NCI-H526 treated with DMSO at 0.1 percent for 48 hours (cell line): ENCODE results near the gene TSPAN5.

Source experiments
- DNase-seq: peaks from one replicate; lab custom pipeline; 2025; lab: John Stamatoyannopoulos, UW

The TSPAN5 gene

GRCh38 chr4:98643755-98644154, 14.7 kb downstream of the TSPAN5 start:
- DNase-seq: no peak

GRCh38 chr4:98642991-98643426, 15.4 kb downstream of the TSPAN5 start:
- DNase-seq: no peak

GRCh38 chr4:98641906-98642668, 16.3 kb downstream of the TSPAN5 start:
- DNase-seq: no peak

- DNase-seq: no peak
Measured at GRCh38 chr4:98641376-98641775, 17.0 kb downstream of the TSPAN5 start.

- no peak for DNase-seq
Measured at GRCh38 chr4:98639523-98639922, 18.9 kb downstream of the TSPAN5 start.

- no peak for DNase-seq
Measured at GRCh38 chr4:98639108-98639507, 19.3 kb downstream of the TSPAN5 start.

GRCh38 chr4:98638661-98639060, 19.8 kb downstream of the TSPAN5 start:
- no peak for DNase-seq

- no peak for DNase-seq
Measured at GRCh38 chr4:98634061-98634460, 24.4 kb downstream of the TSPAN5 start.

- DNase-seq: no peak
Measured at GRCh38 chr4:98633159-98633558, 25.3 kb downstream of the TSPAN5 start.

GRCh38 chr4:98632258-98632657, 26.2 kb downstream of the TSPAN5 start:
- no peak for DNase-seq

- DNase-seq: no peak
Measured at GRCh38 chr4:98631506-98631905, 26.9 kb downstream of the TSPAN5 start.

GRCh38 chr4:98630737-98631454, 27.5 kb downstream of the TSPAN5 start:
- no peak for DNase-seq

- DNase-seq: no peak
Measured at GRCh38 chr4:98627531-98628257, 30.7 kb downstream of the TSPAN5 start.

GRCh38 chr4:98626350-98626749, 32.1 kb downstream of the TSPAN5 start:
- no peak for DNase-seq

GRCh38 chr4:98625920-98626319, 32.5 kb downstream of the TSPAN5 start:
- no peak for DNase-seq

- DNase-seq: no peak
Measured at GRCh38 chr4:98625399-98625798, 33.0 kb downstream of the TSPAN5 start.

- no peak for DNase-seq
Measured at GRCh38 chr4:98624642-98625041, 33.8 kb downstream of the TSPAN5 start.

- DNase-seq: no peak
Measured at GRCh38 chr4:98624144-98624543, 34.3 kb downstream of the TSPAN5 start.

GRCh38 chr4:98623126-98623802, 35.1 kb downstream of the TSPAN5 start:
- no peak for DNase-seq

GRCh38 chr4:98620087-98620784, 38.2 kb downstream of the TSPAN5 start:
- DNase-seq: no peak

GRCh38 chr4:98619180-98619579, 39.2 kb downstream of the TSPAN5 start:
- DNase-seq: no peak

- no peak for DNase-seq
Measured at GRCh38 chr4:98618680-98619079, 39.7 kb downstream of the TSPAN5 start.
